ENCODE data around the gene CNGA3.

The CNGA3 gene

DNA sequence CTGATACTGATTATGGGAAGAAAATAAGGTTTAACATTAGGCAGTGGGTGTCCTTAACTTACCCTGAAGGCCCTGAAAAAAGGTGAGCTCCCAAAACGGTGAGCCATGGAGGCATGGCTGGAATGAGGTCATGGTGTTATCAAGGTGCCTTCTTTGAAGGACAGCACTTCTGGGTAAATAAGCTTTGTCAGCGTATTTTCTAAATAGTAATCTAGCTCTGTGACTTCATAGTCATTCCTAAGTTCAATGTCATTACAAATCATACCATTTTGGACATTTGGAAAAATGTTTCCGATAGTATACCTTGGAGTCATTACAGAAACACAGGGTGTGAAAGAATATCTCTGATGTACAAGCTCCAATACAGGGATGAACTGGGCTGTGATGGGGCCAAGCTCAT, 35.2 kb upstream of the CNGA3 start:
- no peak overlapping the region for H3K56ac ChIP-seq (ENCODE audit: low read length)
- no peak overlapping the region for H4K5ac ChIP-seq (ENCODE audit: low read length)
- H2BK5ac ChIP-seq (ENCODE audit: low read length) = no peak overlapping the region
- no peaks in the 10 kb centered on the region for H3K27me3 ChIP-seq (ENCODE audit: insufficient read depth, low read length, poor library complexity)
- H3K36me3 ChIP-seq (ENCODE audit: control insufficient read depth, insufficient read depth, low read length) = no peaks in the 10 kb centered on the region
- no peak overlapping the region for H3K27ac ChIP-seq (ENCODE audit: low read depth, low read length)
- H3K23ac ChIP-seq (ENCODE audit: low read length) = no peak overlapping the region
- no peak overlapping the region for H3K18ac ChIP-seq (ENCODE audit: low read length)
- no peak for DNase-seq
- no peak overlapping the region for H2AK5ac ChIP-seq (ENCODE audit: low read length)
- H3K4me3 ChIP-seq (ENCODE audit: low read length) = no peak overlapping the region
- no peak overlapping the region for H3K4ac ChIP-seq (ENCODE audit: low read depth, low read length)
- H2BK15ac ChIP-seq (replicated peaks; ENCODE audit: low read depth) = no peak overlapping the region
- no peaks in the 10 kb centered on the region for H3K79me1 ChIP-seq (ENCODE audit: low read length)
- H3K4me1 ChIP-seq (ENCODE audit: control insufficient read depth, low read depth, low read length) = peaks cover 2% of the 10 kb centered on the region
- H3K79me2 ChIP-seq (ENCODE audit: control insufficient read depth, insufficient read depth, low read length) = no peaks in the 10 kb centered on the region
- no peak overlapping the region for H3K9ac ChIP-seq (ENCODE audit: low read length)
- H2BK120ac ChIP-seq (ENCODE audit: low read depth, low read length) = no peak overlapping the region
- H4K8ac ChIP-seq (ENCODE audit: low read depth, low read length) = no peak overlapping the region
- H3K4me2 ChIP-seq (ENCODE audit: low read length) = no peak overlapping the region
- WGBS (ENCODE audit: extremely low coverage, insufficient coverage, low lambda C conversion rate) = no CpG with 5 or more reads among the region's 3 CpGs

DNA sequence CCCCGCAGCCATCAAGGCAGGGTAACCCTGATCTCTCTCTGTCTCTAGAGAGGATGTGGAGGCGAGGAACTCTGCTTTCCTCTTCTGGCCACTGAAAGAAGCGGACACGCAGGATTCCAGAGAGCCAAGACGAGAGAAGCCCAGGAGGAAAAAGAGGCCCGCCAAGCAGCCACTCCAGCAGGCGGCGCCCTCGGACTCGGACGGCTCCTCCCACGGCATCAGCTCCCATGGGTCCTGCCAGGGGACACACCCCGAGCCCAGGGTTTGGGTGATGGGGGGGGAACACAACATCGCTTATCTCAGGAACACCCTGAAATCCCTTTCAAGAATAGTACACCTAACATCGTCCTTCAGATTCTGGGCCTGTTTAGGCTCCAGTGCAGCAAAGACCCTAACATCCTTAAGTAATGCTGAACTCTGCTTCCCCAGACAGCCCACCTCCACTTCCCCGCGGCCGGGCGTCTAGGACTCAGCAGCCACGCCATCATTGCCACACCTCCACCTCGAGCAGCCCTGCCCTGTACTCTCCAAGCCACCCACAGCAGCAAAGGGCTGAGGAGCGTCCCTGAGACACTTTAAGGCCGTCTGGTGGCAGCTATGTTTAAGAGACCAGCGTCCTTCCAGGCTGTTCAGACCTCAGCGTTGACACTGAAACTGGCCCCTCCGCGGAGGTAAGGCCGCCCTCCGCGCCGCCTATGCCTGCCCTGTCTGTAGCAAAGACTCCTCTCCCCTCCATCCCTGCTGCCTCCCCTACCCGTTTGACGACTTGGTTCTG, 34.3 kb upstream of the CNGA3 start:
- Histone ChIP-seq H3K4me3 (ENCODE audit: low read length) (no peak overlapping the region), H3K36me3 (ENCODE audit: control insufficient read depth, insufficient read depth, low read length) (no peaks in the 10 kb centered on the region), H3K4me1 (ENCODE audit: control insufficient read depth, low read depth, low read length) (peaks cover 2% of the 10 kb centered on the region), H3K27ac (ENCODE audit: low read depth, low read length) (no peak overlapping the region), H2AK5ac (ENCODE audit: low read length) (no peak overlapping the region), H3K18ac (ENCODE audit: low read length) (no peak overlapping the region), H2BK5ac (ENCODE audit: low read length) (no peak overlapping the region), H3K23ac (ENCODE audit: low read length) (no peak overlapping the region), H3K4ac (ENCODE audit: low read depth, low read length) (no peak overlapping the region), H3K9ac (ENCODE audit: low read length) (no peak overlapping the region), H3K4me2 (ENCODE audit: low read length) (no peak overlapping the region), H4K8ac (ENCODE audit: low read depth, low read length) (no peak overlapping the region), H3K27me3 (ENCODE audit: insufficient read depth, low read length, poor library complexity) (no peaks in the 10 kb centered on the region), H3K79me1 (ENCODE audit: low read length) (no peaks in the 10 kb centered on the region), H2BK120ac (ENCODE audit: low read depth, low read length) (no peak overlapping the region), H3K79me2 (ENCODE audit: control insufficient read depth, insufficient read depth, low read length) (no peaks in the 10 kb centered on the region), H4K5ac (ENCODE audit: low read length) (no peak overlapping the region), H2BK15ac (replicated peaks; ENCODE audit: low read depth) (no peak overlapping the region), H3K56ac (ENCODE audit: low read length) (peak overlapping the region; percentile 73)
- WGBS (ENCODE audit: extremely low coverage, insufficient coverage, low lambda C conversion rate) = no CpG with 5 or more reads among the region's 33 CpGs
- DNase-seq = peak; percentile 29

DNA sequence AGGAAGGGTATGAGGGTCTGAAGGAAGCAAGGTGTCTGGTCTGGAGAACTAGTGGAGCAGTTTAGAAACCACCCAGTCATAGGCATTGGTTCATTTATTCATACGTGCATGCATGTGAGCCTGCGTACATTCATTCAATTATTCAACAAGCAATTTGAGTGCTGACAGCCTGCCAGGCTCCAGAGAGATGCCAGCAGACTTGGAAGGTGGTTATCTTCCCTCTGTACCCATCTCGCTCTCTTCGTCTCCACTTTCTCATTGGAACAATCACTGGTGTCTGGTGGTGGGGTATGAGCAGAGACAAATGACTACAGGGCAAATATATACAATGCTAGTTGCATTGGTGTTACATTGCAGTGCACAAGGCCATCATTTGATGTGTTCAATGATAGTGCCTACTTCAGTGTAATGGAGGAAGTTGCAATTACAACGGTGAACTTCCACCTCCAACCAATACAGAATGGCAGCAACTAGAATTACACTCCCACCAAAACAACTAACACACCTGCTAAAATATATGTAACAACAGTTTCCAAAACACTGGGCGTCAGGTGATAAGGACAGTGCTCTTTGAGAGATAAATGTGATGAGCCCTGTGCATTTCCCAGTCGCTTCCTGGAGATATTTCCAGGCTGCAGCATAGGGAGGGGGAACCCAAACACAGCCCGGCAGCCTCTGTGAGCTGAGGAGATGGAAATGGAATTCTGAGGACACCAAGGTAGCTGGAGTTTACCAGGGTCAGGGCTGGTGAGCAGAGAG, 32.6 kb upstream of the CNGA3 start:
- H4K8ac ChIP-seq (ENCODE audit: low read depth, low read length) = no peak overlapping the region
- WGBS (ENCODE audit: extremely low coverage, insufficient coverage, low lambda C conversion rate) = no CpG with 5 or more reads among the region's 8 CpGs

DNA sequence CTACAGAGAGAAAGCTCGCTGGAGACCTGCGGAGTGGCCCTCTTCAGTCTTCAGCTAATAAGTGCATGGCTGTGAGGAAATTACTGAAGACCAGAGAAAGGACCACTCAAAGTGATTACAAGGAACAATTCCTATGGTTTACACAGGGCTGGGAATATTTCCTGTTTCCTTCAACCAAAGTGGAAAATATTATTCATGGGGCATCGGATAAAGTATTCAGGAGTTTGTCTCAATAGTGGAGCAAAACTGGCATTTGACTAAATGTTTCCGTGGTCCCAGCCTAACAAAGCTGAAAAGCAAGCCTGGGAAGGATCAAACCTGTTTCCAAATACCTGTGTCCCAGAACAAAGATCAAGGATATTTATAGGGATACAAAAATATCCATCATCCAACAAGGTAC, 32.0 kb upstream of the CNGA3 start:
- Histone ChIP-seq H3K4ac (ENCODE audit: low read depth, low read length) (no peak overlapping the region), H3K56ac (ENCODE audit: low read length) (no peak overlapping the region), H4K5ac (ENCODE audit: low read length) (no peak overlapping the region), H3K79me2 (ENCODE audit: control insufficient read depth, insufficient read depth, low read length) (no peaks in the 10 kb centered on the region), H3K36me3 (ENCODE audit: control insufficient read depth, insufficient read depth, low read length) (no peaks in the 10 kb centered on the region), H3K4me1 (ENCODE audit: control insufficient read depth, low read depth, low read length) (peaks cover 2% of the 10 kb centered on the region), H2BK120ac (ENCODE audit: low read depth, low read length) (no peak overlapping the region), H2BK15ac (replicated peaks; ENCODE audit: low read depth) (no peak overlapping the region), H3K79me1 (ENCODE audit: low read length) (no peaks in the 10 kb centered on the region), H2BK5ac (ENCODE audit: low read length) (no peak overlapping the region), H3K4me2 (ENCODE audit: low read length) (no peak overlapping the region), H3K27ac (ENCODE audit: low read depth, low read length) (no peak overlapping the region), H3K4me3 (ENCODE audit: low read length) (no peak overlapping the region), H4K8ac (ENCODE audit: low read depth, low read length) (no peak overlapping the region), H3K9ac (ENCODE audit: low read length) (no peak overlapping the region), H3K18ac (ENCODE audit: low read length) (no peak overlapping the region), H3K23ac (ENCODE audit: low read length) (no peak overlapping the region), H2AK5ac (ENCODE audit: low read length) (no peak overlapping the region), H3K27me3 (ENCODE audit: insufficient read depth, low read length, poor library complexity) (no peaks in the 10 kb centered on the region)
- DNase-seq = no peak
- no CpG with 5 or more reads among the region's 4 CpGs for WGBS (ENCODE audit: extremely low coverage, insufficient coverage, low lambda C conversion rate)

More for the DNA sequence above, 32.6 kb upstream of the CNGA3 start:
- no peak for DNase-seq
- no peak overlapping the region for H3K9ac ChIP-seq (ENCODE audit: low read length)
- no peak overlapping the region for H3K27ac ChIP-seq (ENCODE audit: low read depth, low read length)
- H2BK120ac ChIP-seq (ENCODE audit: low read depth, low read length) = no peak overlapping the region
- no peak overlapping the region for H3K4me2 ChIP-seq (ENCODE audit: low read length)
- H4K5ac ChIP-seq (ENCODE audit: low read length) = no peak overlapping the region
- H3K4ac ChIP-seq (ENCODE audit: low read depth, low read length) = no peak overlapping the region
- H3K27me3 ChIP-seq (ENCODE audit: insufficient read depth, low read length, poor library complexity) = no peaks in the 10 kb centered on the region
- H2AK5ac ChIP-seq (ENCODE audit: low read length) = no peak overlapping the region
- H3K23ac ChIP-seq (ENCODE audit: low read length) = no peak overlapping the region
- no peaks in the 10 kb centered on the region for H3K79me2 ChIP-seq (ENCODE audit: control insufficient read depth, insufficient read depth, low read length)
- no peak overlapping the region for H2BK15ac ChIP-seq (replicated peaks; ENCODE audit: low read depth)
- H3K4me3 ChIP-seq (ENCODE audit: low read length) = no peak overlapping the region
- no peak overlapping the region for H3K18ac ChIP-seq (ENCODE audit: low read length)
- H3K79me1 ChIP-seq (ENCODE audit: low read length) = no peaks in the 10 kb centered on the region
- H3K56ac ChIP-seq (ENCODE audit: low read length) = no peak overlapping the region
- H3K4me1 ChIP-seq (ENCODE audit: control insufficient read depth, low read depth, low read length) = peaks cover 2% of the 10 kb centered on the region
- H2BK5ac ChIP-seq (ENCODE audit: low read length) = no peak overlapping the region
- no peaks in the 10 kb centered on the region for H3K36me3 ChIP-seq (ENCODE audit: control insufficient read depth, insufficient read depth, low read length)

DNA sequence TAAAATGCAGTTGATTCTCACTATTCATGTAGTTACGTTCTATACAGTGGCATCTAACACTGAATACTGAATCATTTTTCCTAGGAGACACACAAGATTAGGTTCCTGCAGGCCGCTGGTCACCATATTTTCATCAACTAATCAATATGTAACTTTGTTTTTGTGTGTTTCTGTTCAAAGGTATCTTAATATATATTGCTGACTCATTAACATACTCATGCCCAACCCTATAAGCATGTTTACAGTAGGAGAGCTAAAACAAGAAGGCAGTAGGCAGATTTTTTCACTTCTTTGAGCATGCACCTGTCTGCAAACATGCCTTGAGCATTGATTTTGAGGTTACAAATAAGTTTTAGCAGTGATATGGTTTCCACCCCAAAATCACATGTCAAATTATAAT, 30.3 kb upstream of the CNGA3 start:
- no peaks in the 10 kb centered on the region for H3K79me2 ChIP-seq (ENCODE audit: control insufficient read depth, insufficient read depth, low read length)
- H3K4me2 ChIP-seq (ENCODE audit: low read length) = no peak overlapping the region
- no peak overlapping the region for H2BK120ac ChIP-seq (ENCODE audit: low read depth, low read length)
- H2BK15ac ChIP-seq (replicated peaks; ENCODE audit: low read depth) = no peak overlapping the region
- no peak for DNase-seq
- no peak overlapping the region for H2BK5ac ChIP-seq (ENCODE audit: low read length)
- no peak overlapping the region for H4K8ac ChIP-seq (ENCODE audit: low read depth, low read length)
- H3K56ac ChIP-seq (ENCODE audit: low read length) = no peak overlapping the region
- no peak overlapping the region for H2AK5ac ChIP-seq (ENCODE audit: low read length)
- H3K23ac ChIP-seq (ENCODE audit: low read length) = no peak overlapping the region
- no peak overlapping the region for H3K4ac ChIP-seq (ENCODE audit: low read depth, low read length)
- no peak overlapping the region for H3K18ac ChIP-seq (ENCODE audit: low read length)
- H3K36me3 ChIP-seq (ENCODE audit: control insufficient read depth, insufficient read depth, low read length) = no peaks in the 10 kb centered on the region
- peaks cover 2% of the 10 kb centered on the region for H3K4me1 ChIP-seq (ENCODE audit: control insufficient read depth, low read depth, low read length)
- no peak overlapping the region for H4K5ac ChIP-seq (ENCODE audit: low read length)
- no peak overlapping the region for H3K9ac ChIP-seq (ENCODE audit: low read length)
- no peak overlapping the region for H3K27ac ChIP-seq (ENCODE audit: low read depth, low read length)
- H3K27me3 ChIP-seq (ENCODE audit: insufficient read depth, low read length, poor library complexity) = no peaks in the 10 kb centered on the region
- no peaks in the 10 kb centered on the region for H3K79me1 ChIP-seq (ENCODE audit: low read length)
- H3K4me3 ChIP-seq (ENCODE audit: low read length) = no peak overlapping the region
- WGBS (ENCODE audit: extremely low coverage, insufficient coverage, low lambda C conversion rate) = no CpG with 5 or more reads among the region's 2 CpGs

All from mesendoderm (in vitro differentiated cells).